Neural crest cell (in vitro differentiated cells): Measurements from ENCODE around the gene GCSAM. TPM values are rescaled to one million over a fixed set of nuclear protein-coding genes. Genes with fewer than 3 reads are reported as not detected.

ENCODE experiments used
- DNase-seq: peaks from one replicate; pipeline ENCODE4 v3.0.0; 2021; ENCODE audit warnings: low read depth, mixed read lengths, low spot score
- H3K27ac Mint-ChIP-seq: one replicate; pipeline ENCODE4 v1.8.0; 2021; ENCODE audit warnings: mild to moderate bottlenecking, mixed read lengths; ENCODE audit not compliant: unreplicated experiment
- H3K27me3 Mint-ChIP-seq: 2 replicates; pipeline ENCODE4 v1.8.0; 2021; ENCODE audit warnings: low read depth, mild to moderate bottlenecking, mixed read lengths
- H3K36me3 Mint-ChIP-seq: 2 replicates; pipeline ENCODE4 v1.8.0; 2021; ENCODE audit warnings: low read depth, mild to moderate bottlenecking, mixed read lengths
- H3K4me1 Mint-ChIP-seq: 2 replicates; pipeline ENCODE4 v1.8.0; 2021; ENCODE audit warnings: mixed read lengths
- H3K4me3 Mint-ChIP-seq: one replicate; pipeline ENCODE4 v1.8.0; 2021; ENCODE audit warnings: mild to moderate bottlenecking, mixed read lengths
- H3K9me3 Mint-ChIP-seq: 2 replicates; pipeline ENCODE4 v1.8.0; 2021; ENCODE audit warnings: mixed read lengths
- long read RNA-seq: library from polyadenylated mRNA; unstranded; transcript quantifications from one replicate; pipeline ENCODE4 v2.0.0, GENCODE V29; 2020
- total RNA-seq: library from RNA; stranded (reverse); gene quantifications from 2 replicates; pipeline ENCODE4 v1.2.1, GENCODE V29; 2021
- TF ChIP-seq, protein P1 (sequence below): fragments of 200-600 bp; sonication (generic); conservative IDR thresholded peaks from 2 replicates; pipeline ENCODE4 v1.5.0; 2021; ENCODE audit warnings: antibody characterized with exemption, mild to moderate bottlenecking

Gene GCSAM, protein sequence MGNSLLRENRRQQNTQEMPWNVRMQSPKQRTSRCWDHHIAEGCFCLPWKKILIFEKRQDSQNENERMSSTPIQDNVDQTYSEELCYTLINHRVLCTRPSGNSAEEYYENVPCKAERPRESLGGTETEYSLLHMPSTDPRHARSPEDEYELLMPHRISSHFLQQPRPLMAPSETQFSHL
- not detected in 2 replicates for total RNA-seq
- long read RNA-seq, result 0 reads

DNA sequence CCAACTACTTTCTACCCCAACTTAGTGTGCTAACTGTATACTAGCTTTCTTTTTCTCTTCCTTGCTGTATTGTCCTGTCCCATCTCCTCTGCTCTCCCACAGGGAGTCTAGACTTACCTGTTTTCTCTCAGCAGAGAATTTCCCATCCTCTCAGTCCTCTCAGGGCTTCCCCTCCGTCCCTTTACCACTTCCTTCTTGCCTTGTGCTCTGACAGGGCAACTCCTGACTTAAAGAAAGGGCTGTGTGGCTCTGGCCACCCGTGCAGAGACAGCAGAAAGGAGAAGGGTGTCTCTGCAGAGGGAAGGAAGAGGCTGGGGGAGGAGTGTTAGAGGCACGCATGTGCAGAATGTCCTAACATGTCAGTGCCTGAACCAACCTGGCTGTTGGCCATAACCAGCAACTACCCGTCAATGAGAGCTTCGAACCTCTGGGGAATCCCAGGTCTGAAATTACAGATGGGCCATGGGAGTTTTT is at the start of gene GCSAM:
Gene GCSAM, minus strand, starts transcription at position 274 of the 474 bp plus-strand sequence. Its CDS starts 128 bp downstream, at position 146.
- Mint-ChIP-seq H3K27ac (no peak within 1 kb of the TSS), H3K4me3 (no peak within 1 kb of the TSS), H3K27me3 (no peaks in the 10 kb centered on the region), H3K4me1 (peaks cover 43% of the 10 kb centered on the region), H3K36me3 (peaks cover 5% of the 10 kb centered on the region), H3K9me3 (no peaks in the 10 kb centered on the region)
- DNase-seq, result no peak
- TF ChIP-seq, protein P1, sequence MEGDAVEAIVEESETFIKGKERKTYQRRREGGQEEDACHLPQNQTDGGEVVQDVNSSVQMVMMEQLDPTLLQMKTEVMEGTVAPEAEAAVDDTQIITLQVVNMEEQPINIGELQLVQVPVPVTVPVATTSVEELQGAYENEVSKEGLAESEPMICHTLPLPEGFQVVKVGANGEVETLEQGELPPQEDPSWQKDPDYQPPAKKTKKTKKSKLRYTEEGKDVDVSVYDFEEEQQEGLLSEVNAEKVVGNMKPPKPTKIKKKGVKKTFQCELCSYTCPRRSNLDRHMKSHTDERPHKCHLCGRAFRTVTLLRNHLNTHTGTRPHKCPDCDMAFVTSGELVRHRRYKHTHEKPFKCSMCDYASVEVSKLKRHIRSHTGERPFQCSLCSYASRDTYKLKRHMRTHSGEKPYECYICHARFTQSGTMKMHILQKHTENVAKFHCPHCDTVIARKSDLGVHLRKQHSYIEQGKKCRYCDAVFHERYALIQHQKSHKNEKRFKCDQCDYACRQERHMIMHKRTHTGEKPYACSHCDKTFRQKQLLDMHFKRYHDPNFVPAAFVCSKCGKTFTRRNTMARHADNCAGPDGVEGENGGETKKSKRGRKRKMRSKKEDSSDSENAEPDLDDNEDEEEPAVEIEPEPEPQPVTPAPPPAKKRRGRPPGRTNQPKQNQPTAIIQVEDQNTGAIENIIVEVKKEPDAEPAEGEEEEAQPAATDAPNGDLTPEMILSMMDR, result no peak

DNA sequence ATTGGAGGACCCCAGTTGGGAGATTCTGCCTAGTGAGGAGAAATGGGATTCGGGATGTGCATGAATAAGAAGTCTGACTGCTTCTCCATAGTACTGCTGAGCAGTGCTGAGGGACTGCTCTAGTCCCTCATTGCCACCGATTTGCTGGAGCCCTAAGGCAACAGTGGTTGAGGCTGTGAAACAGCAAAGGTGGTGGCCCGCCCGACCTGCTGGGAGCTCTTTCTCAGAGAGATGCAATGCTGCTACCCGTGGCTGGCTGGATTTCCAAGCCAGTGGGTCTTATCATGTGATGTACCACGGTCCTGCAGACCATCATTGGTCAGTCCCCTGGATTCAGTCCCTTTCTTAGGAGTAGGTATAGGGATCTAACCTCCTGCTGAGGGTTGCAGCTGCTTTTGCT is 42.6 kb upstream of the GCSAM start:
- DNase-seq, result no peak
- peaks cover 2% of the 10 kb centered on the region for H3K9me3 Mint-ChIP-seq
- no peak overlapping the region for H3K27ac Mint-ChIP-seq
- TF ChIP-seq, protein P1, result no peak
- no peak overlapping the region for H3K4me3 Mint-ChIP-seq
- no peaks in the 10 kb centered on the region for H3K27me3 Mint-ChIP-seq
- no peaks in the 10 kb centered on the region for H3K4me1 Mint-ChIP-seq
- H3K36me3 Mint-ChIP-seq, result no peaks in the 10 kb centered on the region

DNA sequence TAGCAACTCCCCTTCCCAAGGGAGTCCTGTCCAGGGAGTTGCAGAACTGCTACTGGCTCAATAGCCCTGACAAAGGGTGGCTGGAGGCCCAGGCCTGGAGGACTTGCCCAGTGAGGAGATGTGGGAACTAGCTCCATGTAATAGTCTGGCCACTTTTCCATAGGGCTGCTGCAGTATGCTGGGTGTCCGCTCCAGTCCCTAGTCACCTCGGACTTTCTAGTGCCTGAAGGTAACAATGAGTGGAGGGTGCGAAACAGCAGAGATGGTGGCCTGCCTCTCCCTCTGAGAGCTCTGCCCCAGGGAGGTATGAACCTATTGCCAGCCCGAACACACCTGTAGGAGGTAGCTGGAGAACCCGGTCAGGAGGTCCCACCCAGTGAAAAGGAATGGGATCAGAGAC is 42.0 kb upstream of the GCSAM start:
- Mint-ChIP-seq H3K27me3 (no peaks in the 10 kb centered on the region), H3K4me3 (no peak overlapping the region), H3K9me3 (peaks cover 2% of the 10 kb centered on the region), H3K36me3 (no peaks in the 10 kb centered on the region), H3K4me1 (peaks cover under 1% of the 10 kb centered on the region), H3K27ac (no peak overlapping the region)
- TF ChIP-seq, protein P1, result no peak
- no peak for DNase-seq

DNA sequence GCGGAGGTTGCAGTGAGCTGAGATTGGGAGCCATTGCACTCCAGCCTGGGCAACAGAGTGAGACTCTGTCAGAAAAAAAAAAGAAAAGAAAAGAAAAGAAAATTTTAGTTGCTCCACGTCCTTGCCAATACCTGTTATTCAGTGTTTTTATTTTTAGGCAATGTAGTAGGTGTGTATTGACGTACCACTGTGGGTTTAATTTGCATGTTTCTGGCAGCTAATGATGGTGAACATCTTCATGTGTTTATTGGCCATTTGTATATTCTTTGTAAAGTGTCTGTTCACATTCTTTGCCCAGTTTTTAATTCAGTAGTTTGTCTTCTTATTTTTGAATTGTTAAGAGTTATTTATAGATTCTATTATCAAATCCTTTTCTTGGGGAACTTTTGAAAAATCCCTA is 38.1 kb upstream of the GCSAM start:
- Mint-ChIP-seq H3K27me3 (no peaks in the 10 kb centered on the region), H3K4me1 (peaks cover 17% of the 10 kb centered on the region), H3K4me3 (no peak overlapping the region), H3K27ac (no peak overlapping the region), H3K36me3 (peaks cover 8% of the 10 kb centered on the region), H3K9me3 (peaks cover 8% of the 10 kb centered on the region)
- TF ChIP-seq, protein P1, result no peak
- no peak for DNase-seq

DNA sequence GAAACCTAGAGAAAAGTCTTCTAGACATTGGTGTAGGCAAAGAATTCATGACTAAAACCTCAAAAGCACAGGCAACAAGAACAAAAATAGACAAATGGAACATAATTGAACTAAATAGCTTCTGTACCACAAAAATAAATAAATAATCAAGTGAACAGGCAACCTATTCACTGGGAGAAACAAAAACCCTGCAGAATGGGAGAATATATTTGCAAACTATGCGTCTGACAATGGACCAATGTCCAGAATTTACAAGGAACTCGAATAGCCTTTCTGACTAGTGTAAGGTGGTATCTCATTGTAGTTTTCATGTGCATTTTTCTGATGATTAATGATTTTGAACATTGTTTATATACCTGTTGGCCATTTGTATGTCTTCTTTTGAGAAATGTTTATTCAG is 37.0 kb upstream of the GCSAM start:
- Mint-ChIP-seq H3K9me3 (peaks cover 8% of the 10 kb centered on the region), H3K27me3 (no peaks in the 10 kb centered on the region), H3K4me3 (no peak overlapping the region), H3K4me1 (peaks cover 17% of the 10 kb centered on the region), H3K36me3 (peaks cover 12% of the 10 kb centered on the region), H3K27ac (no peak overlapping the region)
- DNase-seq, result no peak
- TF ChIP-seq, protein P1, result no peak
